K562 (cell line): ENCODE results near the gene NIPAL3. TPM values are rescaled to one million over a fixed set of nuclear protein-coding genes. Genes with fewer than 3 reads are reported as not detected.
A peak's percentile ranks its signal among the peaks of the same experiment; 100 is the strongest.

ENCODE experiments used
- ATAC-seq: fragments of 200-7000 bp; cut with Tn5 transposase; 3 replicates; pipeline ENCODE4 v1.9.1; 2020; ENCODE audit warnings: moderate library complexity
- BruUV-seq: library from RNA; stranded (reverse); fragments of 400-500 nt; replicated peaks from 2 replicates; lab custom pipeline; 2021; lab: Mats Ljungman, UMichigan
- CTCF ChIA-PET: fragments of 300-600 bp; formaldehyde crosslinking; extraction: SDS; loops from one replicate; lab custom pipeline; 2021; ENCODE audit warnings: low intra/inter-chr PET ratio; lab: Yijun Ruan, JAX
- POLR2A ChIA-PET: fragments of 300-600, 350-650 bp; sonication (Branson Sonifier 250); formaldehyde crosslinking; extraction: SDS; loops from one replicate; lab custom pipeline; 2021; ENCODE audit warnings: antibody characterized with exemption, inconsistent platforms; lab: Yijun Ruan, JAX
- DNase-seq, 4 experiments: peaks; one replicate each; pipeline versions ENCODE4 v3.0.0 to v3.0.0-alpha.2; 2011 to 2018; ENCODE audit warnings: low spot score in 3 of 4, mixed read lengths in 3 of 4; ENCODE audit errors: extremely low read depth in 1 of 4
- FAIRE-seq: peaks from 2 replicates; lab custom pipeline; 2011; peaks lifted over from hg19 to GRCh38; lab: Jason Lieb, UNC
- H2AFZ ChIP-seq: 2 replicates; pipeline ENCODE4 v1.6.0; 2011; ENCODE audit warnings: low read depth, low read length, control low read depth, inconsistent platforms
- H3K27ac ChIP-seq: fragments of 200-600 bp; 3 replicates; pipeline ENCODE4 v1.8.0; 2011; ENCODE audit warnings: low read depth, mild to moderate bottlenecking, control low read depth, inconsistent platforms, low read length, moderate library complexity, mixed read lengths; ENCODE audit errors: extremely low read depth
- H3K27me3 ChIP-seq, 2 experiments: fragments of 300-600 bp in 1 of 2; 2 replicates in 1 of 2; 3 replicates in 1 of 2; pipeline versions ENCODE4 v1.6.0 to v1.8.0; 2011; ENCODE audit warnings: inconsistent platforms in 2 of 2, low read length in 2 of 2, mild to moderate bottlenecking in 1 of 2, mixed read lengths in 1 of 2, moderate library complexity in 1 of 2; ENCODE audit not compliant: control insufficient read depth in 2 of 2, insufficient read depth in 2 of 2
- H3K36me3 ChIP-seq: fragments of 300-600 bp; 3 replicates; pipeline ENCODE4 v1.8.0; 2011; ENCODE audit warnings: mild to moderate bottlenecking, low read length, inconsistent platforms; ENCODE audit not compliant: control insufficient read depth, insufficient read depth
- H3K4me1 ChIP-seq, 2 experiments: fragments of 200-600 bp in 1 of 2; replicated peaks in 1 of 2; 2 replicates in 1 of 2; 3 replicates in 1 of 2; pipeline versions ENCODE4 v1.5.1 to v1.8.0; 2011; ENCODE audit warnings: inconsistent platforms in 2 of 2, low read length in 2 of 2, mild to moderate bottlenecking in 1 of 2, mixed read lengths in 1 of 2, moderate library complexity in 1 of 2; ENCODE audit not compliant: control insufficient read depth in 2 of 2, insufficient read depth in 2 of 2
- H3K4me2 ChIP-seq: 2 replicates; pipeline ENCODE4 v1.6.1; 2011; ENCODE audit warnings: low read length, control low read depth, inconsistent platforms, mixed read lengths; ENCODE audit not compliant: insufficient read depth
- H3K4me3 ChIP-seq: fragments of 200-600 bp; sonication (generic), shearing (Covaris generic); 2 replicates; pipeline ENCODE4 v1.5.1; 2016; ENCODE audit warnings: control low read depth, inconsistent platforms
- H3K79me2 ChIP-seq: fragments of 200-600 bp; 3 replicates; pipeline ENCODE4 v1.8.0; 2011; ENCODE audit warnings: low read length, inconsistent platforms; ENCODE audit not compliant: control insufficient read depth, insufficient read depth
- H3K9ac ChIP-seq, 2 experiments: 2 replicates each; pipeline versions ENCODE4 v1.6.0 to v1.6.1; 2011; ENCODE audit warnings: low read depth in 2 of 2, low read length in 2 of 2, control low read depth in 1 of 2, inconsistent platforms in 1 of 2, mild to moderate bottlenecking in 1 of 2, mixed read lengths in 1 of 2; ENCODE audit not compliant: insufficient read depth in 1 of 2
- H3K9me1 ChIP-seq: one replicate; pipeline ENCODE4 v1.6.0; 2011; ENCODE audit warnings: inconsistent platforms, mild to moderate bottlenecking, low read length, moderate library complexity; ENCODE audit not compliant: control insufficient read depth, insufficient read depth
- H3K9me3 ChIP-seq: replicated peaks from 2 replicates; pipeline ENCODE4 v1.5.1; 2011; ENCODE audit warnings: low read depth, low read length, inconsistent platforms; ENCODE audit not compliant: control insufficient read depth, insufficient read depth
- H4K20me1 ChIP-seq: replicated peaks from 2 replicates; pipeline ENCODE4 v1.6.1; 2011; ENCODE audit warnings: low read length, inconsistent platforms, mixed read lengths; ENCODE audit not compliant: control insufficient read depth, insufficient read depth
- CEBPG ChIP-seq, 3 experiments: fragments of 200-800 bp in 1 of 3; sonication (Bioruptor generic) in 1 of 3; sonication (generic) in 1 of 3; formaldehyde crosslinking in 1 of 3; IDR thresholded peaks in 2 of 3; conservative IDR thresholded peaks in 1 of 3; 2 replicates each; pipeline versions ENCODE4 v1.6.1 to v1.8.0; 2016 to 2022; ENCODE audit warnings: missing compliant biosample characterization in 2 of 3, missing genetic modification characterization in 2 of 3, mild to moderate bottlenecking in 1 of 3, missing genetic modification reagents in 1 of 3
- ETV5 ChIP-seq: sonication (generic); formaldehyde crosslinking; IDR thresholded peaks from 2 replicates; pipeline ENCODE4 v1.4.0; 2020; ENCODE audit warnings: low read depth, mild to moderate bottlenecking, missing genetic modification reagents
- FOSL1 ChIP-seq: fragments of 200-800 bp; sonication (Bioruptor generic); conservative IDR thresholded peaks from 2 replicates; pipeline ENCODE4 v1.6.1; 2016; ENCODE audit warnings: missing genetic modification characterization, missing compliant biosample characterization
- OTX1 ChIP-seq: fragments of 450-650 bp; formaldehyde crosslinking; IDR thresholded peaks from 2 replicates; pipeline ENCODE4 v1.4.0; 2022; ENCODE audit warnings: mild to moderate bottlenecking
- RFX1 ChIP-seq: fragments of 450-650 bp; IDR thresholded peaks from 2 replicates; pipeline ENCODE4 v1.6.1; 2016; ENCODE audit warnings: mild to moderate bottlenecking, moderate library complexity
- SMARCA4 ChIP-seq: fragments of 450-650 bp; IDR thresholded peaks from 2 replicates; pipeline ENCODE4 v1.6.1; 2016
- SMARCA5 ChIP-seq: fragments of 450-650 bp; IDR thresholded peaks from 2 replicates; pipeline ENCODE4 v1.6.1; 2016
- SOX6 ChIP-seq: fragments of 450-650 bp; IDR thresholded peaks from 2 replicates; pipeline ENCODE4 v1.6.1; 2014; ENCODE audit warnings: mild to moderate bottlenecking
- STAT5B ChIP-seq: fragments of 250-450 bp; sonication (Bioruptor Pico); IDR thresholded peaks from 2 replicates; pipeline ENCODE4 v1.8.0; 2021; ENCODE audit warnings: mild to moderate bottlenecking, inconsistent platforms
- TAF1 ChIP-seq: IDR thresholded peaks from 2 replicates; pipeline ENCODE4 v1.6.1; 2011; ENCODE audit warnings: mild to moderate bottlenecking, low read length, moderate library complexity; ENCODE audit not compliant: insufficient read depth, control insufficient read depth, severe bottlenecking; ENCODE audit errors: extremely low read depth
- TEAD1 ChIP-seq, 2 experiments: fragments of 450-650 bp in 1 of 2; sonication (generic) in 1 of 2; formaldehyde crosslinking; IDR thresholded peaks; 2 replicates each; pipeline versions ENCODE4 v1.4.0 to v1.8.0; 2020 to 2022; ENCODE audit warnings: mild to moderate bottlenecking in 2 of 2, missing genetic modification reagents in 1 of 2
- ZFX ChIP-seq: sonication (generic); formaldehyde crosslinking; IDR thresholded peaks from 2 replicates; pipeline ENCODE4 v1.8.0; 2022; ENCODE audit warnings: mild to moderate bottlenecking, missing genetic modification reagents, moderate library complexity
- ZNF766 ChIP-seq: fragments of 200-800 bp; sonication (Bioruptor generic); conservative IDR thresholded peaks from 2 replicates; pipeline ENCODE4 v1.6.1; 2016; ENCODE audit warnings: missing genetic modification characterization, missing compliant biosample characterization
- WGBS: fragments of 100-300 bp; shearing (Covaris generic); methylation state at CpG from one replicate; pipeline ENCODE4 v1.1.6; 2016; ENCODE audit warnings: low coverage, mixed read lengths; ENCODE audit not compliant: insufficient coverage; ENCODE audit errors: missing lambda C conversion rate; 5-methylcytosine and 5-hydroxymethylcytosine counted together
- in situ Hi-C: fragments of 300-500 bp; cut with MboI; formaldehyde crosslinking; loops from 4 replicates; pipeline ENCODE4 v1.15.0; 2018; ENCODE audit warnings: inconsistent platforms, mixed read lengths
- intact Hi-C: fragments of 100-400 bp; cut with micrococcal nuclease; formaldehyde crosslinking; loops from 2 replicates; pipeline ENCODE4 v1.14.2; 2022
- polyA plus RNA-seq, 8 experiments: library from polyadenylated mRNA; depleted of rRNA in 4 of 8; stranded (reverse) in 5 of 8; unstranded in 3 of 8; fragments of >200 nt; fragmentation: Nextera tagmentation in 2 of 8; fragmentation: Illumina TruSeq in 1 of 8; extraction: Ambion mirVana in 2 of 8; extraction: Trizol in 1 of 8; gene quantifications; 2 replicates each; pipeline versions ENCODE4 v1.2.1 to v1.2.3, GENCODE V29; 2011 to 2014; ENCODE audit warnings: inconsistent platforms in 1 of 8, missing spikeins in 1 of 8
- total RNA-seq, 7 experiments: library from RNA; depleted of rRNA in 6 of 7; stranded (reverse); fragments of >200 nt in 6 of 7; fragmentation: Illumina TruSeq in 2 of 7; extraction: Trizol in 2 of 7; gene quantifications; 2 replicates each; pipeline versions ENCODE4 v1.2.1 to v1.2.3, GENCODE V29; 2011 to 2021; ENCODE audit warnings: low replicate concordance in 1 of 7
- TF ChIP-seq, protein P1 (sequence below): sonication (generic); IDR thresholded peaks from 2 replicates; pipeline ENCODE4 v1.6.1; 2016
- TF ChIP-seq, protein P2 (sequence below), 2 experiments: IDR thresholded peaks; 2 replicates each; pipeline ENCODE4 v1.6.1; 2011; ENCODE audit warnings: borderline replicate concordance in 1 of 2, control low read depth in 1 of 2, low read depth in 1 of 2, low read length in 1 of 2, mild to moderate bottlenecking in 1 of 2, mixed read lengths in 1 of 2, moderate library complexity in 1 of 2; ENCODE audit not compliant: insufficient read depth in 1 of 2, insufficient read length in 1 of 2, poor library complexity in 1 of 2, severe bottlenecking in 1 of 2; ENCODE audit errors: extremely low read depth in 1 of 2
- TF ChIP-seq, protein P3 (sequence below): fragments of 450-650 bp; IDR thresholded peaks from 2 replicates; pipeline ENCODE4 v1.6.1; 2016

NIPAL3 gene
- total and polyA plus RNA-seq, 9 of the 15 experiments (the other 6 are each of a cell fraction or from before 2014, with no cell fraction given) = 10.5 to 26.3 (median 16.0) TPM

DNA sequence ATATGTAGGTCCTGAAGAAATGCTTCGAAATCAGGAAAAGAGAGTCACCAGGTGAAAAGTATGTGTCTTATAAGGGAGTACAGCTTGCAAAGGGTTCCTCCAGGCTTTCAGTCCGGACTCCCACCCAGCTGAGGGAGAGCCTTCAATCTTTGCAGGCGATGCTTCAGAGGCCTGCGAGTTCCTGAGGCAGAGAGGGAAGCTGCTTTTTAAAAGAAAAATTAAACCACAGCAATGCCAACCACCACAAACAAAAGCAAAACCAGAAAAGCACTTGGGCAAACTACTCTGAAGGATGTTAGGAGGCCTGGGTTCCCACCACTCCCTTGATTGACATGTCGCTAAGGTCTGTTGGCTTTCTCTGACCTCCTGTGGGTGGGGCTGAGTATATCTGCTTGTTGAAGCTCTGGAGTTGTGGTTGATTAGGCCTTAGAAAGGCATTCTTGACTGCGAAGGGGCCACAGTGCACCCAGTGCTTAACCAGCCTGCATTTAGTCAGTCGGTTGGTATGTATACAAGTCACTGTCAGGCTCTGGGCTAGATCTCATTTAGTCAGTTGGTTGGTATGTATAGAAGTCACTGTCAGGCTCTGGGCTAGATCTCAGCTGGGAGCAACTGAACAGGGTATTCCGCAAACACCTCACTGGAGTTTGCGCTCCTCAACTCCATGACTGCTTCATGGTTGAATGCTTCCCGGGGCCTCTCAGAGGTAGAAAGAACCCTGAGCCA is 1.2 kb downstream of the NIPAL3 start:
- ChIA-PET CTCF (no interaction called here), POLR2A (interaction anchor here (0.5 to 1.6 kb wide), 7 partner anchors 9 to 734 kb away, joined by 3 to 6 read pairs (median 3); no protein-coding TSS in a partner anchor)
- no TSS peak for BruUV-seq
- DNase-seq (peak; percentile 53 to 92 (median 68)), ATAC-seq (peak; percentile 58), FAIRE-seq (peak; percentile 95)
- intact Hi-C loops (loop anchor here (5.0 kb wide), 2 partner anchors 85 to 110 kb away; partner anchors contain the start of gene RCAN3), in situ Hi-C loops (no loop called here)
- H3K27me3 ChIP-seq = no peaks in the 10 kb centered on the region
- no peaks in the 10 kb centered on the region for H3K9me3 ChIP-seq
- peak overlapping the region; percentile 61 to 88; a peak in 3 of 4 replicates for H3K9ac ChIP-seq
- H3K4me1 ChIP-seq = peaks cover 45 to 54% of the 10 kb centered on the region in 2 experiments
- H3K9me1 ChIP-seq = no peaks in the 10 kb centered on the region
- H3K4me2 ChIP-seq = peak overlapping the region; percentile 88
- H3K36me3 ChIP-seq = peaks cover 28% of the 10 kb centered on the region; the same call in 2 of the 3 replicates
- H2AFZ ChIP-seq = peak overlapping the region; percentile 75
- H3K4me3 ChIP-seq = peak overlapping the region; percentile 53
- WGBS = 22% methylated on average over 10 of the region's 10 CpGs
- H3K27ac ChIP-seq = peak overlapping the region; percentile 64
- peaks cover 41% of the 10 kb centered on the region for H3K79me2 ChIP-seq
- H4K20me1 ChIP-seq = peaks cover 4% of the 10 kb centered on the region; the same call in 1 of the 2 replicates
- TF ChIP-seq, protein P1, sequence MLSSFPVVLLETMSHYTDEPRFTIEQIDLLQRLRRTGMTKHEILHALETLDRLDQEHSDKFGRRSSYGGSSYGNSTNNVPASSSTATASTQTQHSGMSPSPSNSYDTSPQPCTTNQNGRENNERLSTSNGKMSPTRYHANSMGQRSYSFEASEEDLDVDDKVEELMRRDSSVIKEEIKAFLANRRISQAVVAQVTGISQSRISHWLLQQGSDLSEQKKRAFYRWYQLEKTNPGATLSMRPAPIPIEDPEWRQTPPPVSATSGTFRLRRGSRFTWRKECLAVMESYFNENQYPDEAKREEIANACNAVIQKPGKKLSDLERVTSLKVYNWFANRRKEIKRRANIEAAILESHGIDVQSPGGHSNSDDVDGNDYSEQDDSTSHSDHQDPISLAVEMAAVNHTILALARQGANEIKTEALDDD = peak; percentile 98
- TF ChIP-seq CEBPG (CRISPR knock-in tag; IDR thresholded peaks at IDR 0.05) (no peak), CEBPG (tag; conservative IDR thresholded peaks at IDR 0.05 in 1 of 2, IDR thresholded peaks at IDR 0.05 in 1 of 2) (no peak), ETV5 (CRISPR knock-in tag) (peak; percentile 16; the same call in 1 of the 2 replicates), SMARCA5 (no peak), STAT5B (CRISPR knock-in tag) (no peak), SOX6 (no peak), ZNF766 (peak; percentile 70; the same call in 1 of the 2 replicates), SMARCA4 (peak; percentile 44), TEAD1 (CRISPR knock-in tag; IDR thresholded peaks at IDR 0.05) (peak in 1 of 2 experiments; percentile 78; a peak in 1 of 4 replicates), OTX1 (CRISPR knock-in tag) (0 out of 2 replicates have a peak, but pooled peaks have one; percentile 44), TAF1 (peak; percentile 23), FOSL1 (tag) (0 out of 2 replicates have a peak, but pooled peaks have one; percentile 22), RFX1 (no peak), ZFX (CRISPR knock-in tag) (peak; percentile 80)
- TF ChIP-seq, protein P2, sequence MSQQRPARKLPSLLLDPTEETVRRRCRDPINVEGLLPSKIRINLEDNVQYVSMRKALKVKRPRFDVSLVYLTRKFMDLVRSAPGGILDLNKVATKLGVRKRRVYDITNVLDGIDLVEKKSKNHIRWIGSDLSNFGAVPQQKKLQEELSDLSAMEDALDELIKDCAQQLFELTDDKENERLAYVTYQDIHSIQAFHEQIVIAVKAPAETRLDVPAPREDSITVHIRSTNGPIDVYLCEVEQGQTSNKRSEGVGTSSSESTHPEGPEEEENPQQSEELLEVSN (IDR thresholded peaks at IDR 0.05; ENCODE audit: borderline replicate concordance in 1 of 2, extremely low read depth in 1 of 2, insufficient read depth in 1 of 2, insufficient read length in 1 of 2, low read depth in 1 of 2, low read length in 1 of 2, poor library complexity in 1 of 2, severe bottlenecking in 1 of 2) = peak; percentile 3 to 37
- TF ChIP-seq, protein P3, sequence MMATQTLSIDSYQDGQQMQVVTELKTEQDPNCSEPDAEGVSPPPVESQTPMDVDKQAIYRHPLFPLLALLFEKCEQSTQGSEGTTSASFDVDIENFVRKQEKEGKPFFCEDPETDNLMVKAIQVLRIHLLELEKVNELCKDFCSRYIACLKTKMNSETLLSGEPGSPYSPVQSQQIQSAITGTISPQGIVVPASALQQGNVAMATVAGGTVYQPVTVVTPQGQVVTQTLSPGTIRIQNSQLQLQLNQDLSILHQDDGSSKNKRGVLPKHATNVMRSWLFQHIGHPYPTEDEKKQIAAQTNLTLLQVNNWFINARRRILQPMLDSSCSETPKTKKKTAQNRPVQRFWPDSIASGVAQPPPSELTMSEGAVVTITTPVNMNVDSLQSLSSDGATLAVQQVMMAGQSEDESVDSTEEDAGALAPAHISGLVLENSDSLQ = peak; percentile 98
